Measurements from ENCODE around the gene PLEKHA7. TPM values are rescaled to one million over a fixed set of nuclear protein-coding genes. Genes with fewer than 3 reads are reported as not detected.

The PLEKHA7 gene
- total and polyA plus RNA-seq, 8 donors: 14.9 to 29.9 (median 20.0) TPM

DNA sequence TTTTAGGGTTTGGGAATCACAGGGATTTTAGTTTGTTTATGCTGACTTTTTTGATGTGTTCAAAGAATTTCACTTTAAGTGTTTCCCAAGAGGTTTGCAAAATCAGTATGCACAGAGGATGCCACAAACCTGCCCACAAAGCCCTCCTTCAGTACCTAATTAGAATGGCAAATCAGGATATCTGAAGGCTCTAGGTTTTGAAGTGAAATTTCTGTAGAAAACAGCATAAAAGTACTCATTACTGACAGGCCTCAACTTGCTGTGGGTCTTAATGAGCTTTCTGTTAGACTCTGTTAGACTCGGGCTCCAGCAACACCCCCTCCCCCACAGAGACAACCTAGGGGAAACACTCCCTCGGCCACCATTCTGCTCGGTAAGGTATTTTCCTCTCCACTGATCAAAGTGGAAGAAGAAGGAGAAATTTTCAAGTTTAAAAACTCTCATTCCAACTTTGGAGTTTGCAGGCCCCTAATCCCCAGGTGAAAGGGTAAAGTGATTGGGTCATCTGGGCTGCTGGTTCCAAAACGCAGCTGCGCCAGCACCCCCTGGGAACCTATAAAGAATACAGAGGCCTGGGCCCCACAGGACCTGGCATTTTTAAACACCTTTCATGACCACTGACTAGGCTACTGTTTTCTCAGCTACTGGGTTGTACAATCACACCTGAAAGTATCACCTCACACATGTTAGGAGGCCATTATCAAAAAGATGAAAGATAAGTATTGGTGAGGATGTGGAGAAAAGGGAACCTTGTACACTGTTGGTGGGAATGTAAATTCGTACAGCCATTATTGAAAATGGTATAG, 67.5 kb downstream of the PLEKHA7 start:
- DNase-seq (no peak), ATAC-seq (no peak), FAIRE-seq (no peak)
- Histone ChIP-seq H3K36me3 (no peaks in the 10 kb centered on the region), H3K4me3 (no peak overlapping the region), H3K27ac (no peak overlapping the region), H3K4me1 (no peaks in the 10 kb centered on the region), H3K27me3 (no peaks in the 10 kb centered on the region), H3K9me3 (no peaks in the 10 kb centered on the region)
- intact Hi-C loops (cut with DNase I): loop anchor here (5.0 to 10.0 kb wide), 3 partner anchors 116 to 121 kb away; no protein-coding TSS in a partner anchor
- 67 to 70% methylated on average over 6 of the region's 6 CpGs for WGBS, 2 donors
- TF ChIP-seq CTCF (IDR thresholded peaks at IDR 0.05): no peak

DNA sequence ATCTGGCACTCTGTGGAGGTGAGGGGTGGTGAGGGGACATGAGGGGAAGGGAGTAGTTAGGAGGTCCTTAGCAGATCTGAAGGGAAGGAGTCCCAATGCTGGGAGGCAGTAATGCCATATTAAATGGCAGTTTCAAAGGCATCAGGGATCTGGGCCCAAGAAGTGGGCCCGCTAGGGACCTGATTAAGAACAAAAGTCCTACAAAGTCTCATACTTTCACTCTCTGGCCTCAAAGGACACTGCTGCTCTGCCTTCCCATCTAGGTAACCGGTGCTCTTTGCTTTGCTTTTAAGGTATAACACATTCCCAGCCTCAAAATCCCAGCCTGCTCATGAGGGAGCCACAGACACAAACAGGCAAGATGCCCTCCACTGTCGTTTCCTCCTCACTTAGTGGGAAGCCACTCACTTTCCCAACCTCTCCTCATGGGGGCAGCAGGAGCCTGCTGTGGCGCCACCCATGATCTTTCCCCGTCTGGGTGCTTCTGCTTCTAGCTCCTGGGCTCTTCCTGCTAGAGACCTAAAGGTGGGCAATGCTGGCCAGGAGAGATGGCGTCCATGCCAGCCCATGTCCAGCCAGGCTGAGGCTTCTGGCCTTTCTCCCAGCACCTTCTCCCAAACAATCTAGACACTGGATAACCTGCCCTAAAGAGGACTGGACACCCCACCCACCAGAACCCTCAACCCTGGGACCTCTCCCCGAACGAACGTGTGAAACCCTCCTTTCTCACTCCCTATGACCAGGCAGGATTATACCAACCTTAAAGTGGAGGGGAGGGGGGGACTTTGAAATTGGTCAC, 68.3 kb downstream of the PLEKHA7 start:
- WGBS, 2 donors: 37 to 38% methylated on average over 9 of the region's 9 CpGs
- Histone ChIP-seq H3K4me1 (no peaks in the 10 kb centered on the region), H3K9me3 (no peaks in the 10 kb centered on the region), H3K36me3 (no peaks in the 10 kb centered on the region), H3K4me3 (no peak overlapping the region), H3K27me3 (no peaks in the 10 kb centered on the region), H3K27ac (no peak overlapping the region)
- ATAC-seq (peak; percentile 96 to 99 (median 98)), FAIRE-seq (no peak), DNase-seq (peak; percentile 56 to 85 (median 70))
- peak; percentile 32 to 63 (median 59) for TF ChIP-seq CTCF (IDR thresholded peaks at IDR 0.05)
- intact Hi-C loops (cut with DNase I): loop anchor here (5.0 to 10.0 kb wide), 3 partner anchors 116 to 121 kb away; no protein-coding TSS in a partner anchor

DNA sequence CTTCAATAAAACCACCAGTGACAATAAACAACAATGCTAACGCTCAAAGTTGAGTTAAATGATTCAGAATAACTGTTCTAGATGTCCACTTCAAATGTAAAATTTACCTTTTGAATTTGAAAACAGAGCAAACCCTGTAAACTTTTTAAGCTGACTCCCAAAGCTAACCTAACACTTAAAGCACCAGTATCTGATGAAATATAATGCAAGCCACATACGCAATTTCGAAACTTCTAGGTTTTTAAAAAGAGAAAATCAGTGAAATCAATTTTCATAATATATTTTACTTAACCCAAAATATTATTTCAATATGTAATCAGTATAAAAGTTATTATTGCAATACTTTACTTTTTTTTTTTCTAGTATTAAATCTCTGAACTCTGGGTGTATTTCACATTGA, 71.3 kb downstream of the PLEKHA7 start:
- no peak for FAIRE-seq
- Histone ChIP-seq H3K4me3 (no peak overlapping the region), H3K27ac (no peak overlapping the region), H3K4me1 (no peaks in the 10 kb centered on the region), H3K27me3 (no peaks in the 10 kb centered on the region), H3K36me3 (no peaks in the 10 kb centered on the region), H3K9me3 (no peaks in the 10 kb centered on the region)
- intact Hi-C loops (cut with DNase I): loop anchor here in 1 of 3 donors (10.0 kb wide), 1 partner anchor 122 kb away; no protein-coding TSS in a partner anchor
- ATAC-seq: no peak
- no peak for DNase-seq
- WGBS, 2 donors: 94 to 95% methylated on average over 3 of the region's 3 CpGs
- no peak for TF ChIP-seq CTCF (IDR thresholded peaks at IDR 0.05)

DNA sequence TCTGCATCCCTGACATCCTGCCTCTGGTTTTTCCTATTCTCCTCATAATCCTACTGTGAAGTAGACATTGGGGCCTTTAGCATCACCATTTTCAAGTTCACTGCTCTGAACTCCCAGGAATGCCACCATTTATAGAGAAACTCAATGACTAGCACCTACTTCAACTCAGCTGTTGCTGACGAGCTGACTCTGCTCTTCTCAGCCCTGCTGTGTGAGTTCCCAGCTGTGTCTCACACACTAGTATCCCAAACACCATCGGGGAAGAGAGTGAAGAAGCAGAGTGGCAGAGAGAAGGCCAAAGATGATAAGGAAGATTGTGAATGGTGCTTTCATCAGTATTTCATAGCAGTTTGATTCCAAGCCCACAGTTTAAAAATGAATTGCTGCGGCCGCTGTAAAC, 71.9 kb downstream of the PLEKHA7 start:
- H3K4me1 ChIP-seq: peaks cover 0 to 2% (median under 1%) of the 10 kb centered on the region in 3 donors
- no peak for TF ChIP-seq CTCF (IDR thresholded peaks at IDR 0.05)

More for the DNA sequence above, 71.9 kb downstream of the PLEKHA7 start:
- intact Hi-C loops (cut with DNase I): loop anchor here in 1 of 3 donors (10.0 kb wide), 1 partner anchor 122 kb away; no protein-coding TSS in a partner anchor
- DNase-seq (no peak), FAIRE-seq (no peak), ATAC-seq (no peak)
- no peak overlapping the region for H3K4me3 ChIP-seq
- H3K9me3 ChIP-seq: no peaks in the 10 kb centered on the region
- no peaks in the 10 kb centered on the region for H3K36me3 ChIP-seq
- WGBS, 2 donors: 70 to 71% methylated on average over 4 of the region's 4 CpGs
- H3K27me3 ChIP-seq: no peaks in the 10 kb centered on the region
- no peak overlapping the region for H3K27ac ChIP-seq
